Endothelial cell of umbilical vein (primary cell): Measurements from ENCODE around the gene HAVCR2. TPM values are rescaled to one million over a fixed set of nuclear protein-coding genes. Genes with fewer than 3 reads are reported as not detected.

Experiments used
- BruUV-seq: library from RNA; stranded (reverse); fragments of 400-500 nt; replicated peaks from 2 replicates; lab custom pipeline; 2021; lab: Mats Ljungman, UMichigan
- CTCF ChIA-PET: fragments of 300-600, 350-600 bp; sonication (Branson Sonifier 250); formaldehyde crosslinking; loops from one replicate; lab custom pipeline; 2021; ENCODE audit warnings: antibody characterized with exemption, inconsistent platforms; lab: Charles Lee
- POLR2A ChIA-PET: fragments of 300-600, 350-600 bp; sonication (Branson Sonifier 250); formaldehyde crosslinking; loops from one replicate; lab custom pipeline; 2021; ENCODE audit warnings: antibody characterized with exemption, inconsistent platforms; lab: Charles Lee
- DNase-seq: peaks from one replicate; pipeline ENCODE4 v3.0.0-alpha.2; 2011; ENCODE audit warnings: low read depth, low spot score
- FAIRE-seq: peaks from 2 replicates; lab custom pipeline; 2011; peaks lifted over from hg19 to GRCh38; lab: Jason Lieb, UNC
- H2AFZ ChIP-seq: 2 replicates; pipeline ENCODE4 v1.6.0; 2012; ENCODE audit warnings: low read depth, low read length, control low read depth, inconsistent platforms
- H3K27ac ChIP-seq: 2 replicates; pipeline ENCODE4 v1.5.1; 2011; ENCODE audit warnings: low read depth, mild to moderate bottlenecking, control low read depth, low read length, moderate library complexity; ENCODE audit not compliant: insufficient read depth
- H3K27me3 ChIP-seq, 2 experiments: 2 replicates each; pipeline versions ENCODE4 v1.6.0 to v1.6.1; 2011; ENCODE audit warnings: low read length in 2 of 2, mixed read lengths in 1 of 2; ENCODE audit not compliant: control insufficient read depth in 2 of 2, insufficient read depth in 2 of 2
- H3K36me3 ChIP-seq, 2 experiments: 2 replicates in 1 of 2; 3 replicates in 1 of 2; pipeline ENCODE4 v1.5.1; 2011; ENCODE audit warnings: low read length in 2 of 2, mild to moderate bottlenecking in 1 of 2, moderate library complexity in 1 of 2; ENCODE audit not compliant: control insufficient read depth in 2 of 2, insufficient read depth in 2 of 2; ENCODE audit errors: extremely low read depth in 1 of 2
- H3K4me1 ChIP-seq: 3 replicates; pipeline ENCODE4 v1.5.1; 2011; ENCODE audit warnings: mild to moderate bottlenecking, low read length; ENCODE audit not compliant: control insufficient read depth, insufficient read depth; ENCODE audit errors: extremely low read depth
- H3K4me2 ChIP-seq: 2 replicates; pipeline ENCODE4 v1.6.1; 2011; ENCODE audit warnings: low read length, control low read depth, mixed read lengths; ENCODE audit not compliant: insufficient read depth
- H3K4me3 ChIP-seq, 3 experiments: fragments of 200-600 bp in 1 of 3; sonication (generic), shearing (Covaris generic) in 1 of 3; replicated peaks in 1 of 3; 2 replicates each; pipeline ENCODE4 v1.5.1; 2011 to 2016; ENCODE audit warnings: control low read depth in 3 of 3, low read length in 3 of 3, mild to moderate bottlenecking in 2 of 3, inconsistent platforms in 1 of 3, low read depth in 1 of 3, moderate library complexity in 1 of 3; ENCODE audit not compliant: insufficient read depth in 1 of 3
- H3K79me2 ChIP-seq: 2 replicates; pipeline ENCODE4 v1.6.0; 2012; ENCODE audit warnings: low read length, inconsistent platforms; ENCODE audit not compliant: control insufficient read depth, insufficient read depth
- H3K9ac ChIP-seq: replicated peaks from 2 replicates; pipeline ENCODE3; 2011; ENCODE audit warnings: low read length, control low read depth; ENCODE audit not compliant: insufficient read depth; ENCODE audit errors: extremely low read depth
- H3K9me1 ChIP-seq: replicated peaks from 3 replicates; pipeline ENCODE4 v1.6.0; 2011; ENCODE audit warnings: mild to moderate bottlenecking, low read length; ENCODE audit not compliant: control insufficient read depth, insufficient read depth; ENCODE audit errors: extremely low read depth
- H3K9me3 ChIP-seq: replicated peaks from 2 replicates; pipeline ENCODE4 v1.5.1; 2012; ENCODE audit warnings: low read length, inconsistent platforms; ENCODE audit not compliant: control insufficient read depth, insufficient read depth
- H4K20me1 ChIP-seq: replicated peaks from 2 replicates; pipeline ENCODE3; 2011; ENCODE audit warnings: mild to moderate bottlenecking, low read length; ENCODE audit not compliant: control insufficient read depth, insufficient read depth; ENCODE audit errors: extremely low read depth
- EZH2 ChIP-seq: IDR thresholded peaks from 2 replicates; pipeline ENCODE4 v1.6.1; 2012; ENCODE audit warnings: borderline replicate concordance, low read depth, mild to moderate bottlenecking, moderate library complexity, low read length, inconsistent platforms; ENCODE audit not compliant: severe bottlenecking
- FOS ChIP-seq: IDR thresholded peaks from 2 replicates; pipeline ENCODE4 v1.6.1; 2011; ENCODE audit warnings: mild to moderate bottlenecking, low read length, moderate library complexity, borderline replicate concordance; ENCODE audit not compliant: insufficient read depth
- GATA2 ChIP-seq: IDR thresholded peaks from 2 replicates; pipeline ENCODE4 v1.7.0; 2011; ENCODE audit warnings: low read depth, mild to moderate bottlenecking, moderate library complexity, mixed read lengths, low read length; ENCODE audit not compliant: insufficient read length, insufficient read depth
- JUN ChIP-seq: IDR thresholded peaks from 2 replicates; pipeline ENCODE4 v1.6.1; 2011; ENCODE audit warnings: borderline replicate concordance, low read depth; ENCODE audit not compliant: insufficient read length, insufficient read depth
- MYC ChIP-seq: IDR thresholded peaks from one replicate; pipeline ENCODE4 v1.6.1; 2011; ENCODE audit warnings: mild to moderate bottlenecking, low read depth, low read length
- POLR2A ChIP-seq: IDR thresholded peaks from 2 replicates; pipeline ENCODE4 v1.6.1; 2012; ENCODE audit warnings: low read depth, mild to moderate bottlenecking, control low read depth, low read length
- POLR2AphosphoS5 ChIP-seq: IDR thresholded peaks from 2 replicates; pipeline ENCODE4 v1.6.1; 2012; ENCODE audit warnings: low read depth, mild to moderate bottlenecking, control low read depth, low read length, moderate library complexity; ENCODE audit not compliant: insufficient read depth
- dilution Hi-C: fragments of 300-500 bp; cut with MboI; formaldehyde crosslinking; loops from one replicate; pipeline ENCODE4 v1.15.0; 2019; ENCODE audit warnings: low sequenced_read_pairs; ENCODE audit not compliant: extremely low pct_ligation_motif_present
- intact Hi-C: fragments of 100-400 bp; cut with micrococcal nuclease; formaldehyde crosslinking; loops from one replicate; pipeline ENCODE4 v1.10.0; 2022
- polyA plus RNA-seq, 4 experiments: library from polyadenylated mRNA; depleted of rRNA in 3 of 4; stranded (reverse) in 3 of 4; unstranded in 1 of 4; fragments of >200 nt; gene quantifications; 2 replicates each; pipeline versions ENCODE4 v1.2.1 to v1.2.3, GENCODE V29; 2011 to 2012; ENCODE audit warnings: missing spikeins in 1 of 4
- total RNA-seq: library from RNA; stranded (reverse); gene quantifications from 2 replicates; pipeline ENCODE4 v1.2.3, GENCODE V29; 2021
- TF ChIP-seq, protein P1 (sequence below), 2 donors: IDR thresholded peaks; 1 replicate in 1 of 2; 2 replicates in 1 of 2; pipeline ENCODE4 v1.5.1; 2011; ENCODE audit warnings: low read length in 2 of 2, mild to moderate bottlenecking in 2 of 2, moderate library complexity in 2 of 2, control low read depth in 1 of 2, inconsistent platforms in 1 of 2, low read depth in 1 of 2; ENCODE audit not compliant: insufficient read depth in 1 of 2; ENCODE audit errors: extremely low read depth in 1 of 2
- TF ChIP-seq, protein P2 (sequence below): IDR thresholded peaks from 2 replicates; pipeline ENCODE4 v1.6.1; 2011; ENCODE audit not compliant: insufficient read depth, insufficient read length

The HAVCR2 gene
- total and polyA plus RNA-seq, 2 donors (not counting 3 experiments of a cell fraction or from before 2014, with no cell fraction given): not detected

DNA sequence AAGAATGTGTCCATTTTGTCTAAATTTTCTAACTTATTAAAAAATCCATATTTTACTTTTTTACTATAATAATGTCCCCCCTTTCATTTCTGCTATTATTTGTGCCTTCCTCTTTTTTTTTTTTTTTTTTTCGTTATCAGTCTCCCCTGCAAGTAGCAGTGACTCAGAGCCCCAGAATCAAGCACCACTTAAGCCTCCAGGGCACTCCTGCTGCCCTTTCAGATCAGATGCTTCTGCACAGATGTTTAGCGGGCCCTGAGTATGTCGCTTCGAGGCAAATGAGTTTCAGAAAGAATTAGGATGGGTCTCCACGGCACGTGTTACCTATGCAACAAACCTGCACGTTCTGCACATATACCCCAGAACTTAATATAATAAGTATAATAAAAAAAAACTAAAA, 22.1 kb upstream of the HAVCR2 start:
- no peak overlapping the region for H3K4me2 ChIP-seq
- no peak for DNase-seq
- POLR2A ChIA-PET: no interaction called here
- CTCF ChIA-PET: interaction anchor here (3.2 kb wide), 1 partner anchor 1992 kb away, joined by 44 read pairs; no protein-coding TSS in a partner anchor
- H3K9ac ChIP-seq: no peak overlapping the region
- H3K27me3 ChIP-seq: no peaks in the 10 kb centered on the region
- H3K79me2 ChIP-seq: no peaks in the 10 kb centered on the region
- H3K4me3 ChIP-seq: no peak overlapping the region
- no peaks in the 10 kb centered on the region for H3K4me1 ChIP-seq
- dilution Hi-C loops: no loop called here
- H3K9me1 ChIP-seq: no peaks in the 10 kb centered on the region
- H3K27ac ChIP-seq: no peak overlapping the region
- intact Hi-C loops: no loop called here
- H2AFZ ChIP-seq: no peak overlapping the region
- FAIRE-seq: no peak
- no peaks in the 10 kb centered on the region for H3K9me3 ChIP-seq
- no peaks in the 10 kb centered on the region for H4K20me1 ChIP-seq
- TF ChIP-seq FOS (no peak), JUN (no peak), MYC (no peak), POLR2AphosphoS5 (no peak), GATA2 (no peak), EZH2 (no peak), POLR2A (no peak)
- TF ChIP-seq, protein P1, sequence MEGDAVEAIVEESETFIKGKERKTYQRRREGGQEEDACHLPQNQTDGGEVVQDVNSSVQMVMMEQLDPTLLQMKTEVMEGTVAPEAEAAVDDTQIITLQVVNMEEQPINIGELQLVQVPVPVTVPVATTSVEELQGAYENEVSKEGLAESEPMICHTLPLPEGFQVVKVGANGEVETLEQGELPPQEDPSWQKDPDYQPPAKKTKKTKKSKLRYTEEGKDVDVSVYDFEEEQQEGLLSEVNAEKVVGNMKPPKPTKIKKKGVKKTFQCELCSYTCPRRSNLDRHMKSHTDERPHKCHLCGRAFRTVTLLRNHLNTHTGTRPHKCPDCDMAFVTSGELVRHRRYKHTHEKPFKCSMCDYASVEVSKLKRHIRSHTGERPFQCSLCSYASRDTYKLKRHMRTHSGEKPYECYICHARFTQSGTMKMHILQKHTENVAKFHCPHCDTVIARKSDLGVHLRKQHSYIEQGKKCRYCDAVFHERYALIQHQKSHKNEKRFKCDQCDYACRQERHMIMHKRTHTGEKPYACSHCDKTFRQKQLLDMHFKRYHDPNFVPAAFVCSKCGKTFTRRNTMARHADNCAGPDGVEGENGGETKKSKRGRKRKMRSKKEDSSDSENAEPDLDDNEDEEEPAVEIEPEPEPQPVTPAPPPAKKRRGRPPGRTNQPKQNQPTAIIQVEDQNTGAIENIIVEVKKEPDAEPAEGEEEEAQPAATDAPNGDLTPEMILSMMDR (IDR thresholded peaks at IDR 0.05; ENCODE audit: extremely low read depth in 1 of 2, insufficient read depth in 1 of 2, low read depth in 1 of 2, low read length in 2 of 2): no peak
- TF ChIP-seq, protein P2, sequence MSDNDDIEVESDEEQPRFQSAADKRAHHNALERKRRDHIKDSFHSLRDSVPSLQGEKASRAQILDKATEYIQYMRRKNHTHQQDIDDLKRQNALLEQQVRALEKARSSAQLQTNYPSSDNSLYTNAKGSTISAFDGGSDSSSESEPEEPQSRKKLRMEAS: no peak
- BruUV-seq: no TSS peak
- H3K36me3 ChIP-seq: no peaks in the 10 kb centered on the region
